HG02642 (cell line): Measurements from ENCODE around the gene NLRP1.

Source experiments
- ATAC-seq: cut with Tn5 transposase; IDR thresholded peaks from one replicate; pipeline ENCODE4 v1.9.1; 2021; ENCODE audit warnings: mild to moderate bottlenecking; ENCODE audit not compliant: unreplicated experiment, poor library complexity

The NLRP1 gene

GRCh38 chr17:5526821-5527598 is 57.3 kb downstream of the NLRP1 start:
- no peak for ATAC-seq

GRCh38 chr17:5523249-5523648 is 61.1 kb downstream of the NLRP1 start:
- no peak for ATAC-seq

- no peak for ATAC-seq
These were observed 61.8 kb downstream of the NLRP1 start for GRCh38 chr17:5522476-5522875.

DNA sequence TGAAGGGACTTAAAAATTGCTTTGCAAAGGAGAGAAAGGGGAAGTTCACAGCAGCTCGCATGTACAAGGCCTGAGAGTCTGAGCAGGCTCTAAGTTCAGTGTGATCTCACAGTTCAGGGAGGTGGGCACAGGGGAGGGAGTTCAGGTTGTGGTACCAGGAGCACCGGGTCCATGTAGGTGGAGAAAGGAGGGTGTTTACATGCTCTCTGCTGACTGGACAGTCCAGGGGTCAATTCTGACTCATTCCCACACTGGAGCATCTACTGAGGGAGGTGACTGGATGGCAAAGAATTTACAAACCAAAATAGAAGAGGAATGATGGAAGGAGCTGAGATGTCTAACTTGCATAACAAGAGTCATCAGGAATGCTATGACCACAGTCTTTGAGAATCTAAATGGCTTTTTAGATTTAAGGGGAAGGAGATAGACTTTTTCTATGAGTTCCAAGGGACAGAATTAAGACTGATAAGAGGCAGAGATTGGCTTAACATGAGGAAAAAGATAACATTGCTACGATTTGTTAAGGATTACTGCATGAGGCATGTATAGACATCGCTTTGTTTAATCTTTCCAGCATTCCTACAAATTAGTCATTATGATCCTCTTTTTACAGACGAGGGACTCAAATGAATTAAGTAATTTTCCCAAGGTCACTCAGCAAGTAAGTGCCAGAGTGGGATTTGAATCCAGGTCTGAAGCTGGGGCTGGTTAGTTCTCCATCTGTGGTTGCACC is 68.1 kb downstream of the NLRP1 start:
- no peak for ATAC-seq

DNA sequence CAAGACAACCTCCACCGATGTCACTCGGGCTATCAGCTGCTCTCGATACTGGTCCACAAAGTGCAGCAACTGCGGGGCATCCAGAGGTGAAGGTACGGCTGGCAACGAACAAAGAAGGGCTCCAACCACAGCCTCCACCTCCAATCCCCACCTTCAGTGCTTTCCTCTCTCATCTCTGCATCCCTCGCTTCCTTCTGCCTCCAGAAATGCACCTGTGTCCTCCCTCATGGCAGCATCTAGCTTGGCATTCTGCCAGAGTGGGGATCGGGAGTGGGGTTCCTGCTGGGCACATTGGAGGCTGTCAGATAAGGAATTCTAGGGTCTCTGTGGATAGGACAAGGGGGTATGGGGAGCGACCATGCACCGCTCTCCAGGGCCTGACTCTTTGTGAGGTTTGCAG is 69.3 kb downstream of the NLRP1 start:
- no peak for ATAC-seq

- no peak for ATAC-seq
These were observed 70.7 kb downstream of the NLRP1 start for GRCh38 chr17:5513628-5514027.

GRCh38 chr17:5511401-5512225 is 72.7 kb downstream of the NLRP1 start:
- no peak for ATAC-seq

- ATAC-seq: no peak
These were observed 73.5 kb downstream of the NLRP1 start for GRCh38 chr17:5510771-5511170.

- no peak for ATAC-seq
These were observed 74.8 kb downstream of the NLRP1 start for GRCh38 chr17:5509482-5509881.

GRCh38 chr17:5508810-5509209 is 75.5 kb downstream of the NLRP1 start:
- no peak for ATAC-seq

DNA sequence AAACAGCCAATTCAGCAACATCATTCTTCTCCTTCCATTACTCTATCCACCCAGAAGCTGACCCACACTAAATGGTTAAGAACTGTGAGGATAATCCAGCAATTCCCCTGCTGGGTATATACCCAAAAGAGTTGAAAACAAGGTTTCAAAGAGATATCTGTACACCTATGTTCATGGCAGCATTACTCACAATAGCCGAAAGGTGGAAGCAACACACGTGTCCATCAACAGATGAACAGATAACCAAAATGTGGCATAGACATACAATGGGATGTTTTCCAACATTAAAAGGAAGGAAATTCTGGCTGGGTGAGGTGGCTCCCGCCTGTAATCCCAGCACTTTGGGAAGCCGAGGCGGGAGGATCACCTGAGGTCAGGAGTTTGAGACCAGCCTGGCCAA is 78.0 kb downstream of the NLRP1 start:
- no peak for ATAC-seq

- ATAC-seq: no peak
These were observed 81.8 kb downstream of the NLRP1 start for GRCh38 chr17:5502552-5502951.

DNA sequence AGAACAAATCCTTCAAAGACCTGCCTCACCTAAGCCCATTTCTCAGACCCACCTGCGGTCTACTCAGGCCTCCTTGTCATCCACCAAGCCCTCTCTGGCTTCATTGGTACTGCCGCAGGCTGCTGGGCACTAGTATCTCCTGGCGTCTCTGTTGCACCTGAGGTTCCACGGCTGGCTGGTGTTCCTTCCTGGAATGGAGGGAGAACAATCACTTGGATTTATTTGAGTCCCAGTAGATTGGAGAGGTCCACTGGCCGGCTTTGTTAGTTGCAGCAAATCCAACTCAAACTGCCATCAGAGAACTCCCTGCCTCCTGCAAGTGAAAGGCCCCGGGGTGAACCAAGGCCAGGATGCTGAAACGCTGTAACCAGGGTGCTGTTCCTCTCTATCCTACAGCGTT is 82.6 kb downstream of the NLRP1 start:
- ATAC-seq: no peak

DNA sequence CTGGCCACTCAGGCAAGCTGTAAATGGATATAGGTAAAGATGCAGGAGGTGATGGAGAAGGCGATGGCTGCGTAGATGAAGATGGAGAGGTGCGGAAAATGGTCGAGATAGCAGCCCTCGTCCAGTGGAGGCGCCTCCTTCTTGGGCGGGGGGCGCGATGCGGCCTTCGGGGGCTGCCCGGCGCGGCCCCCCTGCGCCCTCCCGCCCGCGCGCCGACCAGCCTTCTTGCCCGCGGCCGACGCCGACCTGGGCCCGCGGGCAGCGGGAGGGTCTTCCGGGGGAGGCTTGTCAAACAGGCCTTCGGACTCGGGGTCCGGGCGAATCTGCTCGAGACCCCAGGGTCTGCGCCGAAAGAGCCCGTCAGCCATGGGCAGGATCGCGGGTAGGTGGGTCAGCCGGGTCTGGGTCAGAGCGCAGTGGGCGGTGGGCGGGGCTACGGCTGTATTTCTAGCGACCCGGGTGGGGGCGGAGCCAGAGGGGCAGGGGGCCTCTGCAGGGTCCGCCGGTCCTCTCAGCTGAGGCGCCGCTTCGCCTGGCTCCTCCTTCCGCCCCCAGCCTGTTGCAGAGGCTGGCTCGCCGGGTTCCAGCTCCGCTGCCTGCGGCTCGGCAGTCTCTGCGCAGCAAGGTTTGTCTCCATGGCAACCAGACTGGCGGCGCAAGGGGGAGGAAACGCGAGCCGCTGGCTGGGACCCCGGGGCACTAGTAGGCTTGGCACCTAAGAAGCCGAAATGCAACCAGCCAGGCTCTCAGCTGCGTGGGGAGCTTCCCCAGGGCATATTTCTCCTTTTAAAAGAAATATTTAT is 83.5 kb downstream of the NLRP1 start:
- ATAC-seq: no peak

DNA sequence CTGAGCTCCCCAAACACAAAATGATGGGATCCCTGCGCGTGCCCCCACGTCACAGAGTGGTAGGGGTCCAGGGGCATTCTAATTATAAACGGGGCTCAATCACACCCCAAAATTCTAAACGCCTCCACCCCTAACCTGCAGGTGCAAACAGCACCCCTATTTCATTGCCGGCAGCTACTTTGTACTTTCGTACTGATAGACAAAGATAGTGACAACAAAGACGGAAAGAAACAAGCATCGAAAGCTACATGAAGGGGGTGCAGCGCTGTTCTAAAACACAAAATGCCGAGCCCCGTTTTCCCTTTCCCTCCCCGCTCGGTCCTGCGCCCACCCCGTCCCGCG is 84.1 kb downstream of the NLRP1 start:
- ATAC-seq: no peak

DNA sequence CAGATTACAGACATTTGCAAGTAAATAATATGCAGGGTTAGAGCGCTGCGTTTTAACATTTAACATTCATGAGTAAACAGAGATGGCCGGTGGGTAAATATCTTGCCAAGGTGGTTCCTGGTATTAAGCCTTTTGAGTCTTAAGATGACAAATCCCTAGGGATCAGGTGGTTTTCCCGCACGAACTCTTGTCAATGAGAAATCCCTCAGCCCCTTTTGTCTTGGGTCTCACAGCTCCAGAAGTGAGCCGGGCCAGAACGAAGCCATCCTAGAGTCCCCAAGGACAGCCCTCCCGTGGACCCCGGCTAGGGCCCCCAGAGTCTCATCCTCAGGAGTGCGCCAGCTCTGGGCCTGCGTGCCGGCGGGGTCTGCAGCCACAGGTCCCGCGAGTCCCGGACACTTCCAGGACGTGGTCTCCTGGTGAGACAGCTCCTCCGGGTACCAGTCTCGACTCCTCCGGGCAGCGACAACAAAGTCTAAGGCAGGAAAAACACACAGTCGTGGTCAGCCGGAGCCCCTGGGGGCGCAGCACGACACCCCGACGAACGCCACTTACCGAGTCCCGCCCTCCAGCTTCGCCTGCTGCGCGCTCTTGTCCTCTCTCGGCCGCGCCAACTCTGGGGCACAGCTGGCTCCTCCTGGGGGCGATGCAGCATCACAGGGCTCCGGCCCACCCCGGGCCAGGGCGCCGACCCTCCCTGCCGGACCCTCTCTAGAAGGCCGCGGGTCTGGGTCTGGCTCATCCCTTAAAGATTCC is 84.7 kb downstream of the NLRP1 start:
- no peak for ATAC-seq

- no peak for ATAC-seq
These were observed 91.3 kb downstream of the NLRP1 start for GRCh38 chr17:5492970-5493369.

GRCh38 chr17:5488752-5489151 is 95.6 kb downstream of the NLRP1 start:
- ATAC-seq: no peak

DNA sequence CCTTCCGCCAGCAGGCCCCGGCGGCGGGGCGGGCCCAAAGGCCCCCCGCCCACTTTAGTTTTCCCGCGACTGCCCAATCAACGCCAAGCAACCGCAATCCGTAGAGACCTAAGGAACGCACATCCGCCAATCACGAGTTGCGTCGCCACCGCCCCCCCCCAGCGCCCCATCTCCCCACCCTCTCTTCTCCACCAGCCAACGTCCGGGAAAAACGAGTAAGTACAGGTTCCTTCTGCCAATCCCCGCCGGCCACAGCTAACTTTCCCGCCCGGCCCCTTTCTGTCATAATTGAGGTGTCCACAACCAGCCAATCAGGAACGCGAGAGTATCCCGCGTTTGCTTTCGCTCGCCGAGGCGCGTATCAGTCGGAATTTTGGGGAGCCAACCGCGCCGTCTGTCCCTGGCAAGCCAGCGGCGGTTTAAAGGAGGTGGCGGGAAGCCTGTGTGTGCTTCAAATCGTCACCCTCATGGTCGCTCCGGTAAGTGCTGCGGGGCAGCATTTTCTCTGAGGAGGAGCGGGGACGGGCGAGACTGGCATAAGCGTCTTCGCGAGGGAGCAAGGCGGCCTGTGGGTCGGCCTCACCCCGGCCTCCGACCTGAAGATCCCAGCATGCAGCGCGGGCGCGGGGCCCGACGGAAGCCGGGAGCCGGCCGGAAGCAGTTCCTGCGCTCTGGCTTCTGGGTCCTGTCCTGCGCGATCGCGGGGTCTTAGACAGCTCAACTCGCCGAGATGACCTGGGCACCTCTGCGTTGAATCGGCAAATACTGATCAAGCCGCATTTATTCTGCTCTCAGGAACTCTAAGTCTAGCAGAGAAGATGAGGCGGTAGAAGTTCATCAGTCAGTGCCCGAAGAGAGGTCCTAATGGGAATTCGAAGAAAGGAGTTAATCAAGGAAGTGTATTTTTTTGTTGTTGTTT is 97.8 kb downstream of the NLRP1 start, which contains the start of gene MIS12:
MIS12 (plus strand) TSS at position 361 of the 919 bp plus-strand sequence. CDS start 2,297 bp downstream, outside the sequence.
- ATAC-seq: peak; percentile 86
